Endothelial cell of umbilical vein (primary cell): Measurements from ENCODE around the gene NCAN. TPM values are rescaled to one million over a fixed set of nuclear protein-coding genes. Genes with fewer than 3 reads are reported as not detected.

ENCODE experiments used
- BruUV-seq: library from RNA; stranded (reverse); fragments of 400-500 nt; replicated peaks from 2 replicates; lab custom pipeline; 2021; lab: Mats Ljungman, UMichigan
- CTCF ChIA-PET: fragments of 300-600, 350-600 bp; sonication (Branson Sonifier 250); formaldehyde crosslinking; loops from one replicate; lab custom pipeline; 2021; ENCODE audit warnings: antibody characterized with exemption, inconsistent platforms; lab: Charles Lee
- POLR2A ChIA-PET: fragments of 300-600, 350-600 bp; sonication (Branson Sonifier 250); formaldehyde crosslinking; loops from one replicate; lab custom pipeline; 2021; ENCODE audit warnings: antibody characterized with exemption, inconsistent platforms; lab: Charles Lee
- DNase-seq: peaks from one replicate; pipeline ENCODE4 v3.0.0-alpha.2; 2011; ENCODE audit warnings: low read depth, low spot score
- FAIRE-seq: peaks from 2 replicates; lab custom pipeline; 2011; peaks lifted over from hg19 to GRCh38; lab: Jason Lieb, UNC
- H2AFZ ChIP-seq: 2 replicates; pipeline ENCODE4 v1.6.0; 2012; ENCODE audit warnings: low read depth, low read length, control low read depth, inconsistent platforms
- H3K27ac ChIP-seq: 2 replicates; pipeline ENCODE4 v1.5.1; 2011; ENCODE audit warnings: low read depth, mild to moderate bottlenecking, control low read depth, low read length, moderate library complexity; ENCODE audit not compliant: insufficient read depth
- H3K27me3 ChIP-seq, 2 experiments: 2 replicates each; pipeline versions ENCODE4 v1.6.0 to v1.6.1; 2011; ENCODE audit warnings: low read length in 2 of 2, mixed read lengths in 1 of 2; ENCODE audit not compliant: control insufficient read depth in 2 of 2, insufficient read depth in 2 of 2
- H3K36me3 ChIP-seq, 2 experiments: 2 replicates in 1 of 2; 3 replicates in 1 of 2; pipeline ENCODE4 v1.5.1; 2011; ENCODE audit warnings: low read length in 2 of 2, mild to moderate bottlenecking in 1 of 2, moderate library complexity in 1 of 2; ENCODE audit not compliant: control insufficient read depth in 2 of 2, insufficient read depth in 2 of 2; ENCODE audit errors: extremely low read depth in 1 of 2
- H3K4me1 ChIP-seq: 3 replicates; pipeline ENCODE4 v1.5.1; 2011; ENCODE audit warnings: mild to moderate bottlenecking, low read length; ENCODE audit not compliant: control insufficient read depth, insufficient read depth; ENCODE audit errors: extremely low read depth
- H3K4me2 ChIP-seq: 2 replicates; pipeline ENCODE4 v1.6.1; 2011; ENCODE audit warnings: low read length, control low read depth, mixed read lengths; ENCODE audit not compliant: insufficient read depth
- H3K4me3 ChIP-seq, 3 experiments: fragments of 200-600 bp in 1 of 3; sonication (generic), shearing (Covaris generic) in 1 of 3; replicated peaks in 1 of 3; 2 replicates each; pipeline ENCODE4 v1.5.1; 2011 to 2016; ENCODE audit warnings: control low read depth in 3 of 3, low read length in 3 of 3, mild to moderate bottlenecking in 2 of 3, inconsistent platforms in 1 of 3, low read depth in 1 of 3, moderate library complexity in 1 of 3; ENCODE audit not compliant: insufficient read depth in 1 of 3
- H3K79me2 ChIP-seq: 2 replicates; pipeline ENCODE4 v1.6.0; 2012; ENCODE audit warnings: low read length, inconsistent platforms; ENCODE audit not compliant: control insufficient read depth, insufficient read depth
- H3K9ac ChIP-seq: replicated peaks from 2 replicates; pipeline ENCODE3; 2011; ENCODE audit warnings: low read length, control low read depth; ENCODE audit not compliant: insufficient read depth; ENCODE audit errors: extremely low read depth
- H3K9me1 ChIP-seq: replicated peaks from 3 replicates; pipeline ENCODE4 v1.6.0; 2011; ENCODE audit warnings: mild to moderate bottlenecking, low read length; ENCODE audit not compliant: control insufficient read depth, insufficient read depth; ENCODE audit errors: extremely low read depth
- H3K9me3 ChIP-seq: replicated peaks from 2 replicates; pipeline ENCODE4 v1.5.1; 2012; ENCODE audit warnings: low read length, inconsistent platforms; ENCODE audit not compliant: control insufficient read depth, insufficient read depth
- H4K20me1 ChIP-seq: replicated peaks from 2 replicates; pipeline ENCODE3; 2011; ENCODE audit warnings: mild to moderate bottlenecking, low read length; ENCODE audit not compliant: control insufficient read depth, insufficient read depth; ENCODE audit errors: extremely low read depth
- CTCF ChIP-seq, 2 donors: IDR thresholded peaks; 1 replicate in 1 of 2; 2 replicates in 1 of 2; pipeline ENCODE4 v1.5.1; 2011; ENCODE audit warnings: low read length in 2 of 2, mild to moderate bottlenecking in 2 of 2, moderate library complexity in 2 of 2, control low read depth in 1 of 2, inconsistent platforms in 1 of 2, low read depth in 1 of 2; ENCODE audit not compliant: insufficient read depth in 1 of 2; ENCODE audit errors: extremely low read depth in 1 of 2
- EZH2 ChIP-seq: IDR thresholded peaks from 2 replicates; pipeline ENCODE4 v1.6.1; 2012; ENCODE audit warnings: borderline replicate concordance, low read depth, mild to moderate bottlenecking, moderate library complexity, low read length, inconsistent platforms; ENCODE audit not compliant: severe bottlenecking
- FOS ChIP-seq: IDR thresholded peaks from 2 replicates; pipeline ENCODE4 v1.6.1; 2011; ENCODE audit warnings: mild to moderate bottlenecking, low read length, moderate library complexity, borderline replicate concordance; ENCODE audit not compliant: insufficient read depth
- GATA2 ChIP-seq: IDR thresholded peaks from 2 replicates; pipeline ENCODE4 v1.7.0; 2011; ENCODE audit warnings: low read depth, mild to moderate bottlenecking, moderate library complexity, mixed read lengths, low read length; ENCODE audit not compliant: insufficient read length, insufficient read depth
- JUN ChIP-seq: IDR thresholded peaks from 2 replicates; pipeline ENCODE4 v1.6.1; 2011; ENCODE audit warnings: borderline replicate concordance, low read depth; ENCODE audit not compliant: insufficient read length, insufficient read depth
- MAX ChIP-seq: IDR thresholded peaks from 2 replicates; pipeline ENCODE4 v1.6.1; 2011; ENCODE audit not compliant: insufficient read depth, insufficient read length
- MYC ChIP-seq: IDR thresholded peaks from one replicate; pipeline ENCODE4 v1.6.1; 2011; ENCODE audit warnings: mild to moderate bottlenecking, low read depth, low read length
- POLR2A ChIP-seq: IDR thresholded peaks from 2 replicates; pipeline ENCODE4 v1.6.1; 2012; ENCODE audit warnings: low read depth, mild to moderate bottlenecking, control low read depth, low read length
- POLR2AphosphoS5 ChIP-seq: IDR thresholded peaks from 2 replicates; pipeline ENCODE4 v1.6.1; 2012; ENCODE audit warnings: low read depth, mild to moderate bottlenecking, control low read depth, low read length, moderate library complexity; ENCODE audit not compliant: insufficient read depth
- dilution Hi-C: fragments of 300-500 bp; cut with MboI; formaldehyde crosslinking; loops from one replicate; pipeline ENCODE4 v1.15.0; 2019; ENCODE audit warnings: low sequenced_read_pairs; ENCODE audit not compliant: extremely low pct_ligation_motif_present
- intact Hi-C: fragments of 100-400 bp; cut with micrococcal nuclease; formaldehyde crosslinking; loops from one replicate; pipeline ENCODE4 v1.10.0; 2022
- polyA plus RNA-seq, 4 experiments: library from polyadenylated mRNA; depleted of rRNA in 3 of 4; stranded (reverse) in 3 of 4; unstranded in 1 of 4; fragments of >200 nt; gene quantifications; 2 replicates each; pipeline versions ENCODE4 v1.2.1 to v1.2.3, GENCODE V29; 2011 to 2012; ENCODE audit warnings: missing spikeins in 1 of 4
- total RNA-seq: library from RNA; stranded (reverse); gene quantifications from 2 replicates; pipeline ENCODE4 v1.2.3, GENCODE V29; 2021

Gene NCAN
- total and polyA plus RNA-seq, 2 donors (not counting 3 experiments of a cell fraction or from before 2014, with no cell fraction given) = not detected

GRCh38 chr19:19169236-19170052, 42.3 kb upstream of the NCAN start:
- H3K4me3 ChIP-seq = no peak overlapping the region
- H3K27me3 ChIP-seq = no peaks in the 10 kb centered on the region
- CTCF ChIA-PET = interaction anchor here (0.6 to 2.3 kb wide), 2 partner anchors 15 to 23 kb away, joined by 3 to 8 read pairs; no protein-coding TSS in a partner anchor
- no peaks in the 10 kb centered on the region for H4K20me1 ChIP-seq
- no peak for TF ChIP-seq POLR2AphosphoS5
- no peak for TF ChIP-seq EZH2
- no peak for TF ChIP-seq JUN
- no peak for TF ChIP-seq GATA2
- no peak for TF ChIP-seq MYC
- TF ChIP-seq POLR2A = no peak
- TF ChIP-seq FOS = no peak
- TF ChIP-seq CTCF (IDR thresholded peaks at IDR 0.05; ENCODE audit: extremely low read depth in 1 of 2, insufficient read depth in 1 of 2, low read depth in 1 of 2, low read length in 2 of 2) = no peak
- TF ChIP-seq MAX = no peak
- no peak overlapping the region for H2AFZ ChIP-seq
- DNase-seq (no peak), FAIRE-seq (no peak)
- H3K4me2 ChIP-seq = peak overlapping the region; percentile 30
- POLR2A ChIA-PET = no interaction called here
- dilution Hi-C loops (no loop called here), intact Hi-C loops (no loop called here)
- H3K27ac ChIP-seq = no peak overlapping the region
- H3K36me3 ChIP-seq = no peaks in the 10 kb centered on the region
- no peaks in the 10 kb centered on the region for H3K9me3 ChIP-seq
- H3K4me1 ChIP-seq = peaks cover 5% of the 10 kb centered on the region
- H3K79me2 ChIP-seq = no peaks in the 10 kb centered on the region
- H3K9me1 ChIP-seq = no peaks in the 10 kb centered on the region
- no peak overlapping the region for H3K9ac ChIP-seq
- no TSS peak for BruUV-seq
